Vagina (tissue), 2 donors: ENCODE results near the gene MAML2. TPM values are rescaled to one million over a fixed set of nuclear protein-coding genes. Genes with fewer than 3 reads are reported as not detected.
A peak's percentile ranks its signal among the peaks of the same experiment; 100 is the strongest.

Source experiments
- DNase-seq, 2 donors: peaks; one replicate each; pipeline ENCODE4 v3.0.0-alpha.2; 2017; ENCODE audit errors: extremely low spot score in 2 of 2
- H3K27ac ChIP-seq: fragments of 200-600 bp; sonication (generic); one replicate; pipeline ENCODE4 v1.5.1; 2019
- H3K27me3 ChIP-seq: fragments of 200-600 bp; sonication (generic); one replicate; pipeline ENCODE4 v1.5.1; 2019
- H3K36me3 ChIP-seq, 2 donors: fragments of 200-600 bp; sonication (generic); one replicate each; pipeline ENCODE4 v1.5.1; 2017 to 2019
- H3K4me1 ChIP-seq: fragments of 200-600 bp; sonication (generic); one replicate; pipeline ENCODE4 v1.5.1; 2019
- H3K4me3 ChIP-seq, 2 donors: fragments of 200-600 bp; sonication (generic); 1 replicate in 1 of 2; 2 replicates in 1 of 2; pipeline ENCODE4 v1.5.1; 2016 to 2019
- H3K9me3 ChIP-seq: fragments of 200-600 bp; sonication (generic); one replicate; pipeline ENCODE4 v1.5.1; 2019
- POLR2A ChIP-seq, 2 donors: fragments of 450-650 bp; IDR thresholded peaks; one replicate each; pipeline ENCODE4 v1.6.1; 2017; ENCODE audit warnings: antibody characterized with exemption in 2 of 2, mild to moderate bottlenecking in 2 of 2, moderate library complexity in 2 of 2
- POLR2AphosphoS5 ChIP-seq, 2 donors: sonication (generic); formaldehyde crosslinking; IDR thresholded peaks; one replicate each; pipeline ENCODE4 v1.9.0; 2017; ENCODE audit warnings: antibody characterized with exemption in 2 of 2, mild to moderate bottlenecking in 2 of 2, low read depth in 1 of 2; ENCODE audit not compliant: insufficient read depth in 1 of 2
- intact Hi-C: fragments of 100-400 bp; cut with DNase I; formaldehyde crosslinking; loops from one replicate; pipeline ENCODE4 v1.15.1; 2023
- total RNA-seq: library from RNA; depleted of rRNA; stranded (reverse); fragments of >200 nt; gene quantifications from one replicate; pipeline ENCODE4 v1.2.3, GENCODE V29; 2016
- TF ChIP-seq, protein P1 (sequence below), 3 experiments: fragments of 450-650 bp in 2 of 3; fragments of 200-600 bp in 1 of 3; sonication (generic) in 1 of 3; IDR thresholded peaks; one replicate each; pipeline ENCODE4 v1.5.1; 2017 to 2019; ENCODE audit warnings: antibody characterized with exemption in 3 of 3, mild to moderate bottlenecking in 2 of 3, moderate library complexity in 2 of 3

MAML2 gene
- total RNA-seq, 1 donor from 2014 or later: 36.3 TPM

GRCh38 chr11:96054870-96055705, 287.9 kb downstream of the MAML2 start:
- Histone ChIP-seq H3K36me3 (no peaks in the 10 kb centered on the region), H3K4me3 (no peak overlapping the region), H3K9me3 (no peaks in the 10 kb centered on the region), H3K4me1 (peaks cover 27% of the 10 kb centered on the region), H3K27me3 (no peaks in the 10 kb centered on the region), H3K27ac (no peak overlapping the region)
- intact Hi-C loops: loop anchor here (5.0 kb wide), 1 partner anchor 287 kb away; the partner anchor contains the start of gene MAML2
- TF ChIP-seq POLR2AphosphoS5 (IDR thresholded peaks at IDR 0.05; ENCODE audit: insufficient read depth in 1 of 2, low read depth in 1 of 2) (peak in 1 of 2 donors; percentile 69), POLR2A (IDR thresholded peaks at IDR 0.05) (no peak)
- TF ChIP-seq, protein P1, sequence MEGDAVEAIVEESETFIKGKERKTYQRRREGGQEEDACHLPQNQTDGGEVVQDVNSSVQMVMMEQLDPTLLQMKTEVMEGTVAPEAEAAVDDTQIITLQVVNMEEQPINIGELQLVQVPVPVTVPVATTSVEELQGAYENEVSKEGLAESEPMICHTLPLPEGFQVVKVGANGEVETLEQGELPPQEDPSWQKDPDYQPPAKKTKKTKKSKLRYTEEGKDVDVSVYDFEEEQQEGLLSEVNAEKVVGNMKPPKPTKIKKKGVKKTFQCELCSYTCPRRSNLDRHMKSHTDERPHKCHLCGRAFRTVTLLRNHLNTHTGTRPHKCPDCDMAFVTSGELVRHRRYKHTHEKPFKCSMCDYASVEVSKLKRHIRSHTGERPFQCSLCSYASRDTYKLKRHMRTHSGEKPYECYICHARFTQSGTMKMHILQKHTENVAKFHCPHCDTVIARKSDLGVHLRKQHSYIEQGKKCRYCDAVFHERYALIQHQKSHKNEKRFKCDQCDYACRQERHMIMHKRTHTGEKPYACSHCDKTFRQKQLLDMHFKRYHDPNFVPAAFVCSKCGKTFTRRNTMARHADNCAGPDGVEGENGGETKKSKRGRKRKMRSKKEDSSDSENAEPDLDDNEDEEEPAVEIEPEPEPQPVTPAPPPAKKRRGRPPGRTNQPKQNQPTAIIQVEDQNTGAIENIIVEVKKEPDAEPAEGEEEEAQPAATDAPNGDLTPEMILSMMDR (IDR thresholded peaks at IDR 0.05): peak in 2 of 3 experiments; percentile 26 to 70
- DNase-seq: no peak

GRCh38 chr11:96052921-96053651, 289.9 kb downstream of the MAML2 start:
- H3K27me3 ChIP-seq: no peaks in the 10 kb centered on the region

DNA sequence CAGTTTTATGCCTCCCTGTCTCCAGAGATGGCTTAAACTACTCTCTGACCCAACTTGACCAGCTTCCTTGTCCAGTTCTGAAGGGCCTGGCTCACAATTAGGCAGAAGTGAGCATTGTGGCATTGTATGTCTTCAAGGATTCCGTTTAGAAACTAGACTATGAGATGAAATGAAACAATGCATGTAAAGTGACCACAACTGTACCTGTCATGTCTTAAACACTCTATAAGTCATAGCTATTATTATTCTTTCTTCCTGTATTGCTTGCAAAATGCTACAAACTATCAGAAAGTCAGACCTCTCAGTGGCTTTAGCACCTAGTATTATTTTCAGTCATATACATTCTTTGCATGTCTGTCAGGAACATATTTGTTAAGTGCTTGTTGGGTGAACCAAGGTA, 291.2 kb downstream of the MAML2 start:
- H3K27ac ChIP-seq: no peak overlapping the region
- H3K36me3 ChIP-seq: no peaks in the 10 kb centered on the region
- no peak overlapping the region for H3K4me3 ChIP-seq
- no peaks in the 10 kb centered on the region for H3K27me3 ChIP-seq
- TF ChIP-seq, protein P1 (IDR thresholded peaks at IDR 0.05): no peak
- TF ChIP-seq POLR2A (IDR thresholded peaks at IDR 0.05) (no peak), POLR2AphosphoS5 (IDR thresholded peaks at IDR 0.05; ENCODE audit: insufficient read depth in 1 of 2, low read depth in 1 of 2) (no peak)
- no peaks in the 10 kb centered on the region for H3K9me3 ChIP-seq
- no peak for DNase-seq
- peaks cover 29% of the 10 kb centered on the region for H3K4me1 ChIP-seq
- intact Hi-C loops: no loop called here

More at GRCh38 chr11:96052921-96053651, 289.9 kb downstream of the MAML2 start:
- Histone ChIP-seq H3K4me3 (no peak overlapping the region), H3K9me3 (no peaks in the 10 kb centered on the region), H3K27ac (no peak overlapping the region), H3K4me1 (peaks cover 27% of the 10 kb centered on the region), H3K36me3 (no peaks in the 10 kb centered on the region)
- no peak for TF ChIP-seq POLR2A (IDR thresholded peaks at IDR 0.05)
- no peak for TF ChIP-seq POLR2AphosphoS5 (IDR thresholded peaks at IDR 0.05; ENCODE audit: insufficient read depth in 1 of 2, low read depth in 1 of 2)
- TF ChIP-seq, protein P1 (IDR thresholded peaks at IDR 0.05): no peak
- intact Hi-C loops: no loop called here
- DNase-seq: no peak

DNA sequence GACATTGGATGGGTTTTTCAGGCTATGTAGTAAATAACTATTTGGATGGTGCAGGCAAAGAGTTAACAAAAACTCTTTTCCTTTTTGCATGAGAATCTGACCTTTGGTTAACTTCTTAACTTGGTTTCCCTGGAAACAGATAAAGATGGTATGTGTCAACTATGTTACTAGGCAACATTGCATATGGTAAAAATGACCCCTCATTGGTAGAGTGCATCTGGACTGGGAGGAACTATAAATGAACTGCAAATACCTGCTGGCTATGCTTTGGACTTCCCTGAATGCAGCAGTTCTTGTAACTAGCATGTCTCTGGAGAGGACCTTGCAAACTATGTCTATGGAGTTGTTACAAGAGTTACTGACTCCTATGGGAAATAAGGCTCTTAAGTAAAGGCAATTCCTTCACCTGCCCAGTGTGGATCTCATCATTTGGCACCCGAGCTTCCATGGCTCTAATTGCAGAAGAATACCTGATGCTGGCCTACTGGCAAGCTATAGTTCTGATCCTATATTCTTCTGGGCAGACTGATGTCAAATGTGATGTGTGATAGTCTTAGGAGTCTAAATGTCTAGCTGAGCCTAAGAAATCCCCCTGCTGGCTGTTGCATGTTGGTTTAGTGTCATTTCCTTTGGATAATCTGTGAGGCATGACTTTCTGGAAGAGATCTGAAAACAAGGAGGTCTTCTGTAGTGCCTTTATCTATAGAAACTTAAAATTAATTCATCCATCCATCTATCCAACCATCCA, 292.4 kb downstream of the MAML2 start:
- intact Hi-C loops: no loop called here

More for the DNA sequence above, 292.4 kb downstream of the MAML2 start:
- no peaks in the 10 kb centered on the region for H3K9me3 ChIP-seq
- H3K4me1 ChIP-seq: peaks cover 36% of the 10 kb centered on the region
- TF ChIP-seq POLR2A (IDR thresholded peaks at IDR 0.05) (no peak), POLR2AphosphoS5 (IDR thresholded peaks at IDR 0.05; ENCODE audit: insufficient read depth in 1 of 2, low read depth in 1 of 2) (no peak)
- TF ChIP-seq, protein P1 (IDR thresholded peaks at IDR 0.05): no peak
- H3K27ac ChIP-seq: no peak overlapping the region
- H3K27me3 ChIP-seq: no peaks in the 10 kb centered on the region
- H3K4me3 ChIP-seq: no peak overlapping the region
- no peak for DNase-seq
- H3K36me3 ChIP-seq: no peaks in the 10 kb centered on the region
